GM12892 (cell line): Measurements from ENCODE around the gene UBA6.

ENCODE experiments used
- POLR2A ChIP-seq: IDR thresholded peaks from 2 replicates; pipeline ENCODE4 v1.6.1; 2011; ENCODE audit warnings: low read depth, low read length, control low read depth
- POLR2AphosphoS5 ChIP-seq: IDR thresholded peaks from 2 replicates; pipeline ENCODE4 v1.6.1; 2011; ENCODE audit warnings: low read depth, low read length, control low read depth
- TAF1 ChIP-seq: IDR thresholded peaks from 2 replicates; pipeline ENCODE4 v1.6.1; 2011; ENCODE audit warnings: low read depth, mild to moderate bottlenecking, control low read depth, low read length, borderline replicate concordance

DNA sequence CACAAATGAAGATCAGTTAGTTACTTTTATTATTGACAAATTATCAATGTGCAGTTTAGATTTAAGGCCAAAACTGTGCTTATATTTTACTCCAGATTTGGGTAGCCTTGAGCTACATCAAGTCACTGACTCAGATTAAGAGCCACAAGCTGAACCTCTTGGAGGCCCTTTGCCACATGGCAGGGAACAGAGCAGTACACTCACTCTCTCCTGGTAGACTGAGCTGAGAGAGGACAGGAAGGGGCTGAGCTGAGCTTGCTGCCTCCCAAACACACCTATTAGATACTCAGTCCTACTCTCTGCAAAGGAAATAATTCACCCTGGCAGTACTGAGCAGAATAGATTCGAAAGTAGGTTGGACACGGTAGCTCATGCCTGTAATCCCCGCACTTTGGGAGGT is 134.6 kb downstream of the UBA6 start:
- no peak for TF ChIP-seq POLR2A
- no peak for TF ChIP-seq POLR2AphosphoS5
- no peak for TF ChIP-seq TAF1
